ENCODE measurements around the gene RPS18.

RPS18 gene

DNA sequence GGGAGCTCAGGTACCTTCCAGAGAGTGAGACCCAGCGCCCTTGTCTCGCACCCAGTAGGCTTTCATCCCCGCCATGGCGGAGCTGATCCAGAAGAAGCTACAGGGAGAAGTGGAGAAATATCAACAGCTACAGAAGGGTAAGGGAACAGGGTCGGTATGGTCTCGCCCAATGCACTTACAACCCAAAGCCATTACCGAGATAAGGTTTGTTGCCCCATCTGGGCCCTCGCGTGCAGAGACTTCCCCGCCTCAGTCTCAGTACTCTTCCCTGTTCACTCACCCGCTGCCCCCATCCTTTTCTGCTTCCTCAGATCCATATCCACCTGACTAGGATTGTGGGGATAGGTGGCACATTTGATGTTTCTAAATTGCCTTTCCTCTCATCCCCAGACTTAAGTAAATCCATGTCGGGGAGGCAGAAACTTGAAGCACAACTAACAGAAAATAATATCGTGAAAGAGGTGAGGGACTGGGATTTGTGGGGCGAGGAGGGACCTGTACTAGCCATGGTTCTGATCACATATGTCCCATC is 18.0 kb downstream of the RPS18 start:
- DNase-seq (ENCODE audit: low read depth): no peak

- no peak for DNase-seq (ENCODE audit: low read depth)
Measured at GRCh38 chr6:33290459-33290858, 18.6 kb downstream of the RPS18 start.

DNA sequence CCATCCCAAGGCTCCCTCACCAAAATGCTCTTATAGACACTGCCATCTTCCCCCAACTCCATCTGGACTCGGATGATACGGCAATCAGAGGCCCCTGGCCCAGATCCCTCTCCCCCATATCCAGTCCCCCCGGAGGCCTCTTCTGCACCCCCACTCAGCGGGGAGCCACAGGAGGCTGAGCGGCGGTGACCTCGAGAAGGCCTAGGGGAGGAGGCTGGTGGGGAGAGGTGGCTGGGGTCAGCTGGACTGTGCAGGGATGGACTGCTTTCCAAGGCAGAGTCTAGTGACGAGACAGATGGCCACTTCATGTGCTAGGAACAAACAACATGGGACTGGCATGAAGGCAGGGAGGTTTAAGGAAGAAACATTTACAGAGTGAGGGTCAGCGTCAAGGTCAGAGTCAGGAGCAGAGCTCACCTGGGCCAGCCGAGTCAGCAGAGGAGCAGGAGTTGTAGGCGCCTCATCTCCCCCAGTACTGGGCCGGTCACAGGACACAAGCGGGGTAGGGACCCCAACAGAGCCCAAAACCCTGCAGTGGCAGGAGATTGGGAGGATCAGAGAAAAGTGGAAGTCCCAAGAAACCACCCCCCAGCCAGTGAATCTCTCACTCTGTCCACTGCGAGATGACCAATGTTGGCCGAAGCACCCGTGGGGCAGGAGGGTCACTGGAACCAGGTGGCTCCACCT is 21.3 kb downstream of the RPS18 start:
- DNase-seq (ENCODE audit: low read depth): no peak

GRCh38 chr6:33294086-33294823 is 22.4 kb downstream of the RPS18 start:
- DNase-seq (ENCODE audit: low read depth): no peak

- no peak for DNase-seq (ENCODE audit: low read depth)
Measured at GRCh38 chr6:33295621-33296369, 23.9 kb downstream of the RPS18 start.

DNA sequence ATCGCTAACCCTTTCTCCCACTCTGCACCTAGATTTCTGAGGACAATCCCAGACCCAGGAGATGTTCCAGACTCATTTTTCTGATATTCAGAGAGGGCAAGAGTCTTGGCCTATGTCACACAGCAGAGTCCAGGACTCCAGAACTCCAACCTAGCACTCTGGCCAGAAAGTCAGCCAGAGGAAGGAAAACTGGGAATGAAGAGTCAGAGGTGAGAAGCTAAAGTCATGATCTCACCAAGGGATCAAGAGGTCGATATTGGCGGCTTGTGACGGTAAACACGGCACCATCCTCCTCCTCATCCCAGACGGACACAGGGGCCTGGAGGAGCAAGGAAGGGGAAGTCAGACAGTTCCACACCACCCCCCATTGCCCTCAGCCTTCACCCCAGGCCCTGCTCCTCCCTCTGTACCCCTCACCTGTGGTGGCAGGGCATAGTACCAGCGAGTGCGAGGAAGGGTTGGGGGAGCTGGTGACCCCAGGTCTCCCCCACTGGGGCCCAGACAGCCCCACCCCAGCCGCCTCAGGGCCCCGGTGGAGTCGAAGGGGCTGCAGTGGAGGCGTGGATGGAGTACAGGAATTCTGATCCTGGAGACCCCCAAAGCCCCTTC is 25.0 kb downstream of the RPS18 start:
- no peak for DNase-seq (ENCODE audit: low read depth)

DNA sequence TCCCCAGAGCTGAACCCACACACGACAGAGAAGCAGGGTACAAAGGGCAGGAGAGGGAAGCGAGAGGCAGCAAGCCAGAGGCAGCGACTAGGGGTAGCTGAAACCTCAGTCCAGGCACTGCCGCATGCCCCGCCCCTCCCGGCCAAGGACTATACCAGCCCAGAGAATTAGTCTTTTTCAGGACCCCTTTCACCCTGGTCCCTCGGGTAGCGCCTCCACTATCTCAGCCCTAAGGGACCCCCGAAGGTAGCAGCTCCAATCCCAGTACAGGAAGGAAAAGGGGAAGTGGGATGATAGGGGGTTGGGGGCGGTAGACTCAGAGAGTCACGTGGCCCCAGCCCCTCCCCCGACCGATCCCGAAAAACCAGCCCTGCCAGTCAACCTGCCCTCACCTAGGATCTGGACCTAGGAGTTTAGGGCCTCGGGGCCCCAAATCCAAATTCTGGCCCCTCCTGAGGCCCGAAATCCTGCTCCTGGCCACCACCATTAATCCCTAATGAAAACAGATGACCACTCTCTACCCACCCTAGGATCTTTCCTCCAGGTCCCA is 25.6 kb downstream of the RPS18 start:
- DNase-seq (ENCODE audit: low read depth): no peak

DNA sequence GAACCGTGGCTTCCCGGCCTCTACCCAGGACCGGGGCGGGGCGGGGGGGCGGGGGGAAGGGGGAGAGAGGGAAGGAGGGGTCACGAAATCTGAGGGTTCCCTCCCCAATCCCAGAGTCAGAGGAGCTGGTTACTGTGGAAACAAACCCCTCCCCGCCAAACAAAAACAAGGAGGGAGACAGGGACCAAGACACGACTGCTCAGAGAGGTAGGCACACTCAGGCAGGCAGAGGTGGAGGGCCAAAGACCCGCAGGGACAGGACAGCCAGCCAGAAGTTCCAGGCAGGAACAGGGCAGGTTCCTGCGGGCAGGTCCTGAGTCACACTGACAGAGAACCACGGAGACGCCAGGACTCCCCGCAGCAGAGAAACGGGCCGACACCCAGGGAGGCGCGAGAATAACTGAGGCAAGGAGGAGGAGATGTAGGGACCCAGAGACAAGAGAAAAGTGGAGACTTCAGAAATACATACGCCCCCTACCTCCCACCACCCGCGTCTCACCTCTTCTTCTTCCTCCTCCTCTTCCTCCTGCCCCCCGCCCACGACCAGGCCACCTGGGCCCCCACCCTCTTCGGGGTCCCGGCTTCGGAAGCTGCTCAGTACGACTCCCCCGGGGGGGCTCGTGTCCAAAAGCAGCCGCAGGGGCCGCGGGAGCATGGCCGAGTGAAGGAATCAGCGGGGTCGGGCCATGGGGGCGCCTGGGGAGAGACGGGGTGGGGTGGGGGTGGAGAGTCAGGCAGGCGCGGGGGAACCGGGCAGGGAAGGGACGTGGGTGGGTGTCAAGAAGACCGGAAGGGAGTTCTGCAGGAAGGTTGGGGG is 26.3 kb downstream of the RPS18 start:
- DNase-seq (ENCODE audit: low read depth): no peak

DNA sequence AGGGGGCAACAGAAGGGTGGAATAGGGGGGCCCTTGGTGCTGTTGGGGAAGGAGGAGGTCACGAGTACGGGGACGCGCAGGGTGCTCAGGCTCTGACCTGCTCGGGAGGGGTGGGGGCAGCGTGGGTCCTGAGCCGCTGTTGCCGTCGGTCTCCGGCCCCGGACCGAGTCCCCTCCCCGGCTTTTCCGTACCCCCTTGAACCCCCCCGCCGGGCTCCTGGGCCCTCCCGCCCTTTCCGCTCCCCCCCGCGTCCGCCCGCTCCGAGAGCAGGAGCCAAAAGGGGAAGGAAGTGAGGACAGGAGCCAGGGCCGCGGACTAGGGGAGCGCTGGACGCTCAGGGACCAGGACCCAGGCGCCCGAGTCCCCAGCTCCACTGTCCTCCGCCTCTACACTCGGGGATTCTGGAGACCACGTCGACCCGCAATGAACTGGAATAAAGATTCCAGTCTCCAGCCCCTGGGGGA is 26.9 kb downstream of the RPS18 start, which contains the start of gene RGL2:
RGL2 (minus strand) TSS at position 170 of the 464 bp plus-strand sequence. CDS start 332 bp downstream, outside the sequence.
- no peak for DNase-seq (ENCODE audit: low read depth)

DNA sequence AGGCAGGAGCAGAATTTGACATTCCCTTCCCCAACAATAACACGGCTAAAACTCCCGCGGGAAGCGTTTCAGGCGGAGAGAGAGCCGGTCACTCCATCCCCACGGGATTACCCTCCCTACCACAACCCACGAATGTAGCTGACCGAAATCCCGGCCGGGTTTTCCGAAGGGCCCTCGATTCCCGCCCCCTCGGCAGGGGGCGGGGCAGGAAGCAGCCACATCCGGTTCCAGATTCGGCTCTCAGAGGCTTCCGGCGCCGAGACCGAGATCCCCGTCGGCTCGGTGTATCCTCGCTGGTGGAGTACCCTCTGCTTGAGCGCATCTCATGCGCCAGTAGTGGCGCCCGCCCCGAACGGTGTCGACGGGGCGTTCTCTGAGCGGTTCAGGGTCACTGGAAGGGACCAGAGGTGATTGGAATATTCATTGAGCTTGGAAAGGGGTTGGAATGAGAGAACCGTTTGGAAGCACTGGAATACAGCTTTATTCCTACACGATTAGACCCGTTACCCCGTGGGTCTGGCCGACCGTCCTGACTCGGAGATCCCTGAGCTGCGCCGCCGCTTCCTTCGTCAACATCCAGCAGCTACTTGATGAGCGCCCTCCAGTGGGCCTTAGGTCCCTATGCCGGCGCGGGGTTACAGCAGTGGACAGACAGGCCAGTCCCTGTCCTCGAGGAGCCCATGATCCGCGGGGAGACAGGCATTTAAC is 27.5 kb downstream of the RPS18 start:
- DNase-seq (ENCODE audit: low read depth): peak; percentile 90

DNA sequence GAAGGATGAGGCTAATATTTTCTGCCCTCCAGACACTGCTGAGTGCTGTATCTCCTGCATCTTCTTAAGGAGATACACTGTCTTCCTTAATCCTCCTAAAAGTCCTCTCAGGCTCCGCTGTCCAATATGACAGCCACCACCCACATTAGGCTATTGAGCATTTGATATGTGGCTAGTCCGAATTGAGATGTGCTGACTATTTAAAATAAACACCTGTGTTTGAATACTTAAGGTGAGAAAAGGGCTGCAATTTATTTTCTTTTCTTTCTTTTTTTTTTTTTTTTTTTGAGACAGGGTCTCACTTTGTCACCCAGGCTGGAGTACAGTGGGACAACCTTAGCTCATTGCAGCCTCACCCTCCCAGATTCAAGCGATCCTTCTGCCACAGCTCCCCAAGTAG is 30.0 kb downstream of the RPS18 start:
- DNase-seq (ENCODE audit: low read depth): no peak

DNA sequence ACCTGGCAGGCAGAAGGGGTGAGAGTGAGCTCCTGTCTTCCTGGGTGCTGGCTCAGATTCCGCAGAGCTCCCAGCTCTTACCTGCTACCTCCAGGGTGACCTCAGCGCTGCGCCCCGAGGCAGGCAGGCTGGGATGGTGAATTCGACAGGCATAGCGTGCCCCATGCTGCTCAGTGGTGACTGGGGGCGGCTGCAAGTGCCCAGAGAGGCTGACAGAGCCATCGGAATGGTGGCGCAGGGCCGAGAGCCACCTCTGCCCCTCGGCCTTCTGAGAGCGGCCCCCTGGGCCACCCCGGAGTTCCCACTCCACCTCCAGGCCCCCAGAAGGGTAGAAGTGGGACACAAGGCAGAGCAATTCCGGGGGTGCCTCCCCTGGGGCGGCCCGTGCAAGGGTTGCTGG is 32.3 kb downstream of the RPS18 start:
- no peak for DNase-seq (ENCODE audit: low read depth)

- no peak for DNase-seq (ENCODE audit: low read depth)
Measured at GRCh38 chr6:33305052-33305451, 33.2 kb downstream of the RPS18 start.

GRCh38 chr6:33306356-33306755 is 34.5 kb downstream of the RPS18 start:
- DNase-seq (ENCODE audit: low read depth): no peak

DNA sequence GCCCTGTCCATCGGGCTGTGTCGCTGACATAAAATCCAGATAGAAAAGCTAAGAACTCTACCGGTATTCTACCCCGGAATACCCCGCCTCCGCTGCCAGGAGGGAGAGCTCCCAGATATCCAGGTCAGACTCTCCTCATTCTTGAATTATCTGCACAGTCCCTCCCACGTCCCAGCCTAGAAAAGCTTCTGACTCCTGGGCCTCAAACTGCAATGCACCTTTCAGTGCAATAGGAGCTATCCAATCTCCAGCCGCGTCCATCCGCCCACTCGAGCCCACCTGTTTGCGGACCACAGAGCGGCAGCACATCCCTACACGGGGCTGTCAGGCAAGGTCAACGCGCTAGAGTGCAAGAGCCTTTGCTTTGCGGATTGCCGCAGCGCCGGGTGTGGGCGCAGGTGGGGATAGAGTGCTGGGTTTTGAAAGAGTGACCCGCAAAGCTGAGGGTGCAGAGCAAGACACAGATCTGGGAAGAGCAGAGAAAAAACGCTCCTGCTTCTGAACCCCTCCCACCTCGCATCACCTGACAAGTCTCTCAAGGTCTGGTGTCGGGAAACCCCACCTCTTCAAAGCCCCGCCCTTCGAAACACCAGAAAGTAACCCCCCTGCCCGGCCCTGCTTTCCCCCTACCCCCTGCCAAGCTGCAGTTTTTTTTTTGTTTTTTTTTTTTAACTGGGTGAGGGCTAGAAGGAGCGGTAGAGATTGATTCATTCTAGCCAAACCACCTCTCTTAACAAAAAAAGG is 40.7 kb downstream of the RPS18 start:
- DNase-seq (ENCODE audit: low read depth): peak; percentile 66

GRCh38 chr6:33313105-33313708 is 41.3 kb downstream of the RPS18 start:
- DNase-seq (ENCODE audit: low read depth): peak; percentile 32

DNA sequence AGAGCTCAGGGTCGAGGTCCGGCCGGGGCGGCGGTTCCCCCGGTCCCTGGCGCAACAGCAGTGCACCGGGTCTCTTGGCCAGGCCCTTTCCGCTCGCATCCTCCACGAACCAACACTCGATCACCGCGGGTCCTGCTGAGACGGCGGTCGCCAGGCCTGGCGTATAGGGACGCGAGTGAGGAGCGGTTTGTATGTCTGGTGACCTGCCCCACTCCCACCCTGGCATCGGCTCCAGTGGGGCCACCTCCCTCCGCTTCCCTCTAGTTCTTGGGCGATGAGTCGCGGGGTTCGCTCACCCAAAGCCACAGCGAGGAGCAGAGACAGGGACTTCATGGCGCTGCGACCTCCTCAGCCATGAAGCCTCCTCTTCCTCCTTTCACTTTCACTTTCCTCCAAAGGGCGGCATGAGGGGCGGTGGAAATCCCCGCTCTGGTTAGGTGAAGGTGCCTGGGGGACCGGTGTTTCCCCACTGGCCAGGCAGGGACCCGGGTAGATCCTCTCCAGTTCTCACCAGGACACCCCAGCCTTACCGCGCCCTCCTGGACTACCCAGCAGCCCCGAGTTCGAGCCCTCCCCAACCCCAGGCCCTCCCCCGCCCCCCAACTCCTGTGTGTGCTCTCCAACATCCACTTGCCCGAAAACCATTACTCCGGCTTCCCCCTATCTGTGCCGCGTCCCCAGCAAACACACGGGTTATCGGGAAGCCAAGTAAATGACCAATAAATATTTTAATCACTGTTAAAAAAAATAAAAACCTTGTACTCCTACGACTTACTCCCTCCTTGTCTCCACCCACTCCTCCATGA is 42.0 kb downstream of the RPS18 start, which contains the start of gene TAPBP:
TAPBP (minus strand) TSS at position 370 of the 806 bp plus-strand sequence; CDS start at position 333, 37 bp downstream.
- peak; percentile 74 for DNase-seq (ENCODE audit: low read depth)

GRCh38 chr6:33314515-33314942 is 42.7 kb downstream of the RPS18 start:
- peak; percentile 49 for DNase-seq (ENCODE audit: low read depth)

All from stimulated activated CD8-positive, alpha-beta memory T cell treated with anti-CD3 and anti-CD28 coated beads, Interleukin-4, amount 100 ng/mL, for 24 hours (primary cell).